EL (cell line): ENCODE measurements around the gene TAAR6.
"Not testable (repeated sequence)": the region's sequence is repeated elsewhere in the genome, so short reads cannot be mapped to it uniquely, and the experiment has no call there.

Source experiments
- DNase-seq: peaks from one replicate; pipeline ENCODE4 v3.0.0-alpha.2; 2016

TAAR6 gene, protein sequence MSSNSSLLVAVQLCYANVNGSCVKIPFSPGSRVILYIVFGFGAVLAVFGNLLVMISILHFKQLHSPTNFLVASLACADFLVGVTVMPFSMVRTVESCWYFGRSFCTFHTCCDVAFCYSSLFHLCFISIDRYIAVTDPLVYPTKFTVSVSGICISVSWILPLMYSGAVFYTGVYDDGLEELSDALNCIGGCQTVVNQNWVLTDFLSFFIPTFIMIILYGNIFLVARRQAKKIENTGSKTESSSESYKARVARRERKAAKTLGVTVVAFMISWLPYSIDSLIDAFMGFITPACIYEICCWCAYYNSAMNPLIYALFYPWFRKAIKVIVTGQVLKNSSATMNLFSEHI

DNA sequence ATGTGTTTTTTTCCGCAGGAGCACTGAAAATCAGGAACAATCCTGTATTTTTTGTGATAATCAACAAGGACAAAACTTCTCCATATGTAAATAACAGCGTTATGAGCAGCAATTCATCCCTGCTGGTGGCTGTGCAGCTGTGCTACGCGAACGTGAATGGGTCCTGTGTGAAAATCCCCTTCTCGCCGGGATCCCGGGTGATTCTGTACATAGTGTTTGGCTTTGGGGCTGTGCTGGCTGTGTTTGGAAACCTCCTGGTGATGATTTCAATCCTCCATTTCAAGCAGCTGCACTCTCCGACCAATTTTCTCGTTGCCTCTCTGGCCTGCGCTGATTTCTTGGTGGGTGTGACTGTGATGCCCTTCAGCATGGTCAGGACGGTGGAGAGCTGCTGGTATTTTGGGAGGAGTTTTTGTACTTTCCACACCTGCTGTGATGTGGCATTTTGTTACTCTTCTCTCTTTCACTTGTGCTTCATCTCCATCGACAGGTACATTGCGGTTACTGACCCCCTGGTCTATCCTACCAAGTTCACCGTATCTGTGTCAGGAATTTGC, at the start of gene TAAR6:
Gene TAAR6 (plus strand): TSS at position 102 of the 557 bp plus-strand sequence. CDS start 0 bp downstream, at position 102.
- DNase-seq, result no peak

DNA sequence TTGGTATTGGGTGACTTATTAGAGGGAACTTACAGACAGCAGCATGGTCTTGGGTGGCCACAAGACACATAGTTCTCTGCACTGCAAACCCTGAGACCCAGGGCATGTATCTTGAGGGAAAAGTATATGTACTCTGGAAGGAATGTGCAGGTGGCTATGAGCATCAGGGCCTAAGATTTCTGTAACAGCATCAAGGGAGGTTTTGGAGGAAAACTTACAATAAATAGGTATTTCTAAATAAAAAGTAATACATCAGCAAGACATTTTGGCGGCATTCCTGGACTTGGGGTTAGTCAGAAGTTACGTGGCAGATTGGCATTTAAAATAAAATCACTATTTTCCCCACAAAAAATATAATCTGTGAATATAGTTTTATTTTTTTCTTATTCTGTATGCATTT, 49.2 kb upstream of the TAAR6 start:
- peak; percentile 72 for DNase-seq

DNA sequence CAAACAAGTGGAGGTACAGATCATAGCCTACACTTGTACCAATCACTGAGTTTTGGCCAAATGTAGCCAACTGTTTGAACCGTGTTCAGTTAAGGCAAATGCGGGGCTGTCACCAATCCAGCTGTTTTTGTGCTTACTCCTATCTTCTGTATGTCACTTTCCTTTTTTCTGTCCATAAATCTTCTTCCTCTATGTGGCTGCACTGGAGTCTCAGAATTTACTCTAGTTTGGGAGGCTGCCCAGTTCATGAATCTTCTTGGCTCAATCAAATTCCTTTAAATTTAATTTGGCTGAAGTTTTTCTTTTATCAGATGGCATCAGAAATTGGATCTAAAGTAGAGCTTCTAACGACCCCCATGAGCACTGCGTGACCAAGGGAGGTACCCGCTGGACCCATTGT, 45.5 kb upstream of the TAAR6 start:
- peak; percentile 14 for DNase-seq

DNA sequence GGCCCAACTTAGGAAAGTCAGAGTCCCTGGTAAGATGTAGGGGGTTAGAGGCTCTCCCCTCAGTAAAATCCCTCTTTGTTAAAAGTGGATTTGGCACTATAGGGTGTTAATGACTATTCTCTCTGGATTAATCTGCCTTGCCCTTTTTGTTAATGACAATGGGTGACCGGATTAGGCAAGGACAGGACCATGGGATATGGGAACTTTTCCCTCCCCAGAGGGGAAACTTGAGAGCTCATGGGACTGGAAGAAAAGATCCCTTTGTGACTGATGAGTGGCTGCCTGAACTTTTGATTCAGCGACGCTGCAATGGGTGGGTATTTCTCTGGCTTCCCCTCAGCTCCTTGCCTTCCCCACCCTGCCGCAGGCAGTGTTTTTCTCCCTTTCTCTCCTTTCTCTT, 44.3 kb upstream of the TAAR6 start:
- DNase-seq, result no peak

DNA sequence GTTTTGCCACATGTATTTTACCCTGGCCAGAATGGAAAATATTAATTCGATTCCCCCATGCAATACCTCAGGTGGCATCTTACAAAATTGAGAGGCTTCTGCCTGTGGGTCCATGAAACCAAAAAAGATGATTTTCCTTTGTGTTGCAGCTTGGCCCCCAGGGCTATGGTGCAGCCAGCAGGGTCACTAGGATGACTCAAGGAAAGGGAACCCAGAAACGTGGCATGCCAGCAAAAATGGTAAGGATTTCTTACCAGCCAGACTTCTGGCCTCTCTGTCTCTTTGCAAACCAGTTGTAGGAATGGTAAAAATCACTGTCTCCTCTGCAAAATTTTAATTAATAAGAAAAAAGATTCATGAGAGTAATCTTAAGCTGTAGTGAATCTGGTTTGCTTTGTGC, 43.7 kb upstream of the TAAR6 start:
- DNase-seq, result peak; percentile 69

DNA sequence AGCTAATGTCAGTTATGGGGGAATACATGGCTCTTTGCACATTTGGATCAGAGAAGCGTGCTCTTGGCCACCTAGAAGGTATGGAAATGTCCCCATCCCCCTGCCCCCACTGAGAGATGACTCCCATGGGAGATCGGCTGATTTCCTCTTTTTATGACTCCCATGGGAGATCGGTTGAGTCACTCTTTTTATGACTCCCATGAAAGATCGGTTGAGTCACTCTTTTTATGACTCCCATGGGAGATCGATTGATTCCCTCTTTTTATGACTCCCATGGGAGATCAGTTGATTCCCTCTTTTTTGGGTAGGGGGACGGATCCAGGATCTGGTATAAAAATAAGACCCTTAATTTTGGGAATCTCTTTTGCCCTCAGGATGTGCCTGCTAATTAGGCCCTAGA, 42.3 kb upstream of the TAAR6 start:
- peak; percentile 89 for DNase-seq

DNA sequence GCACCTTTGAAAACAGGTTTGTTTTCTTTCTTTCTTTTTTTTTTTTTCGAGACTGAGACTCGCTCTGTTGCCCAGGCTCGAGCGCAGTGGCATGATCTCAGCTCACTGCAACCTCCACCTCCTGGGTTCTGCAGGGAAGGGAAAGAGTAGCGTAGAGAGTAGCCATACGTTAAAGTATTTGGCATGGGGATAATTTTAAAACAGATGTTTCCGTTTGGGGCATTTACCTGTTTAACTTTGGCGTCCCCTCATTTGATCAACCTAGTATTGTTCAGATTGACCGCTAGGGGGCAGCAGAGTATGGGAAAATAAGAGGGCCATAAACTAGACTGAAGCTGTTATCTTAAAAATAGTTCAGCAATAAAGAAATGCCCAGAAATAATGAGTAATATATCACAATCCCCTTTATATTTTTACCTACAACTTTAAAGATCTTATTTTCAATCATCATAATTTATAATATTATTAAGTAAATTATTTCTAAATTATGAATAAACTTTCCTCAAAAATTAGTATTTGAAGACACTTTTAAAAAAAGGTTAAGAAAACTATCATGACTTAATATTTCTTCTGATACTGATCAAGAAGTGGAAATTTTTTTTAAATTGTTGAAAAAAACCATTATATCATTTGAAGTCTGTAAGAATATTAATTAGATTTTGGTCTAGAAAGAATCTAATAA, 39.7 kb upstream of the TAAR6 start:
- peak; percentile 62 for DNase-seq

DNA sequence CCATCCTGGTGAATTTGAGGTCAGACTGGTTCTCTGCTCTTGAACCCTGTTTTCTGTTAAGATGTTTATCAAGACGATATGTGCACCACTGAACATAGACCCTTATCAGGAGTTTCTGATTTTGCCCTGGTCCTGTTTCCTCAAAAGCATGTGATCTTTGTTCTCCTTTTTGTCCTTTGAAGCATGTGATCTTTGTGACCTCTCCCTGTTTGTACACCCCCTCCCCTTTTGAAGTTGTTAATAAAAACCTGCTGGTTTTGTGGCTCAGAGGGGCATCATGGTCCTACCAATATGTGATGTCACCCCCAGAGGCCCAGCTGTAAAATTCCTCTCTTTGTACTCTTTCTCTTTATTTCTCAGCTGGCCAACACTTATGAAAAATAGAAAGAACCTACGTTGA, 35.6 kb upstream of the TAAR6 start:
- not testable (repeated sequence) for DNase-seq

DNA sequence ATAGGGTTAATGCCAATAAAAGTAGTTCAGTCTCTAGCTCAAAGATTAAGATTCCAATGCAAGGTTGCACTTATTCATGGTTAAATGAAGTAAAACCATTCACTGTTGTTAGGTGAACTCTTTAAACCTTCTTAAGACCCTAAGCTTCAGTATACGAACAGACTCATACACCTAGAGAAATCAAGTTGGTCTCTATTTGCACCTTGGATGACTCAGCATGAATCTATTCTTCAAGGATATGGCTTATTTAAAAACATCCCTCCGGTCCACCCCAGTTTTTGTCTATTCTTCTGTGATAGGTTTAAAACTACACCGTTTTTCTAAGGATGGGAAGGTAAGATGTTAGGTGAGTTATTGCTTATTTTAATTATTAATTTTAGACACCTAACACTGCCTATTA, 33.0 kb upstream of the TAAR6 start:
- no peak for DNase-seq

DNA sequence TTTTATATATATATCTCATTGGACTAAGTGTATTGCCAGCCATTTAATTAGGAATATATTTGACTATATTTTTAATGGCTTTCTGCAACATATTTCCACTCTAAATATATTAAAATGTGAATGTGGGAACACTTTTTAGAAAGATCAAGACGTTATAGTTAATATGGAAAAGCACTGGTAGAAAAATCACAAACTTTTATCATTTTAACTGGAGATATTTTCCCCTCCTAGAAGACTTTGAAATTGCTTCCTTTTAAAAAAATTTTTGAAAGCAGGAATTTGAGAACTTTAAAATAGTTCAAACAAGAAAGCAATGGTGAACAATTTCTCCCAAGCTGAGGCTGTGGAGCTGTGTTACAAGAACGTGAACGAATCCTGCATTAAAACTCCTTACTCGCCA, 32.1 kb upstream of the TAAR6 start, which contains the start of gene TAAR9:
Gene TAAR9 (plus strand): TSS at position 301 of the 400 bp plus-strand sequence. CDS start 13 bp downstream, at position 314.
- DNase-seq, result no peak

DNA sequence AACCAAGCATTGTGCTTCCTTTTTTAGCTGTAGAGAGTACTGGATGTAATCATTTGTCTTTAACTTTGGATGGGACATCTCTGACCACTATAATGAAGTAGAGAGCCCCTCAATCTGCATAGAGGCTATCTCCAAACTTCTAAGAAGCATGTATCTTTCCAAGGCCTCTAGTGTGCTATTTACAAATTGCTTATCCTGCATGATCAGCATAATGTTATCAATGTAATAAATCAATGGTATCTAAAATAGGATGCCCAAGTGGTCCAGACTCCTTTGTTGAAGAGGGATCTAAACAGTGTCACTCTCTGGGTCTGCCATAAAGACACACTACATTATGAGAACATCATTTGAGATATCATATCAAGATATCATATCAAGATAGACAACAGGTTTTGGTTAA, 25.3 kb upstream of the TAAR6 start:
- DNase-seq, result no peak

DNA sequence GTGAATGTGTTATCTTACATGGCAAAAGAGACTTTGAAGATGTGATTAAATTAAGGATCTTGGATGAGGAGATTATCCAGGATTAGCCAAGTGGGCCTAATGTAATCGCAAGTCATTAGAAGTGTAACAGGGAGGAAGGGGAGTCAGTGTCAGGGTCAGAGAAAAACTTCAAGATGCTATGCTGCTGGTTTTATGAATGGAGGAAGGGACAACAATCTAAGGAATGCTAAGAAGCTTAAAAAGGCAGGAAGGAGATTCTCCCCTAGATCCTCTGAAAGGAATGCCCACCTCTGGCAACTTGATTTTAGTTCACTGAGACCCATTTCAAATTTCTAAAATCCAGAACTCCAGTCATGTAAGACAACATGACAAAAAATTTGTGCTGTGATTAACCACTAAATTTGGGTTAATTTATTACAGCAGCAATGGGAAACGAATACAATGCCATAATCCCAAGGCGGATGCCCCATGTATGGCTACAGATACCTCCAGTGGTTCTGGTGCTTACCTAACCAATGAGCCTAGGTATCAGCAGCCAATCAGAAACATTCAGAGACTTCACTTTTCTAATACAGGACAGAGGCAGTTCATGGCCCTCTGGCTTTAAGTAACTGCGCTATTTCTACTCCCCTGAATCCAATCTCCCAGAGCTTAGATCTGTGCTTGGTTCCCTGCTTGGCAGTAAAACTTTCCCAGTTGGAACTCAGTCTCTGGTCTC, 21.2 kb upstream of the TAAR6 start:
- no peak for DNase-seq

DNA sequence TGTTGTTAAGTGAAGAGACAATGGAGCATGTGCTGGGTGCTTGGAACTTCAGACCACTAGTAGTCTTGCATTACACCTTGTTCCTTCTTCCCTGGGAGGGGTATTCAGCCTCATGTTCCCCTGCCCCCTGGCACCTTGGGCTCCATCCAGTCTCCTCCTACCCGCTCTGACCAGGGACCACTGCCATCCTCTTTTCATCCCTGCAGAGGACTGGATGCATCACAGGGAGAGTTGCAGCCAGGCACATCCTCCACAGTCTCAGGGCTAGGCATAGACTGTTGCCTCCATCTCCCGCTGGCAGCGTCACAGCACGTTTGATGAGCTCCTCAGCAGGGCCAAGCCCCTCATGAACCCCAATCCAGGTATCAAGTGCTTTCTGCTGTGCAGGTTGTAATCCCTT, 18.9 kb upstream of the TAAR6 start:
- no peak for DNase-seq

DNA sequence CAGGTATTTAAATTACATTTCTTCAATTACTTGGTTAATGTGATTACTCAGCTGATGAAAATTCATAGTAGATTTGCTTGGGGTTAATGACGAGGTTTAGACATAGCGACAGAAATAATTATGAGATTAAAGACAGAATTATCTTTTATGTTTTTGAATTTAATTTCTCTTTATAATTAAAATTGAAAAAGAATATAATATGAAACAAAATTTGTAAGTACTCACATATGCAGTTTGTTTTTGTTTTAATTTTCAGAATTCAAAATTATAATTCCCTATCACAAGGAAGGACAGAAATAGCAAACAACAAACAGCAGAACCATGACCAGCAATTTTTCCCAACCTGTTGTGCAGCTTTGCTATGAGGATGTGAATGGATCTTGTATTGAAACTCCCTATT, 17.8 kb upstream of the TAAR6 start, which contains the start of gene TAAR8:
Gene TAAR8 (plus strand): TSS at position 301 of the 400 bp plus-strand sequence. CDS start 21 bp downstream, at position 322.
- DNase-seq, result no peak

DNA sequence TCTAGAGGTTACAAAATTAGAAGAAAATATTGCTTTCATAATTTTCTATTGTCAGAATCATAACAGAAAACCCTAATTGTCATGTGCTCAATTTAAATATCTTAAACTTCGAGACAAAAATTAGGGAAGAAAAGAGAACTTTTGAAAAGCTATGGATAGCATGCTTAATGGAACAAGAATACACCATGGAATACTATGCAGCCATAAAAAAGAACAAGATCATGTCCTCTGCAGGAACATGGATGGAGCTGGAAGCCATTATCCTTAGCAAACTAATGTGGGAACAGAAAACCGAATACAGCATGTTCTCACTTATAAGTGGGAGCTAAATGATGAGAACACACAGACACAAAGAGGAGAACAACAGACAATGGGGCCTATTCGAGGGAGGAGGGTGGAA, 10.0 kb upstream of the TAAR6 start:
- DNase-seq, result not testable (repeated sequence)

DNA sequence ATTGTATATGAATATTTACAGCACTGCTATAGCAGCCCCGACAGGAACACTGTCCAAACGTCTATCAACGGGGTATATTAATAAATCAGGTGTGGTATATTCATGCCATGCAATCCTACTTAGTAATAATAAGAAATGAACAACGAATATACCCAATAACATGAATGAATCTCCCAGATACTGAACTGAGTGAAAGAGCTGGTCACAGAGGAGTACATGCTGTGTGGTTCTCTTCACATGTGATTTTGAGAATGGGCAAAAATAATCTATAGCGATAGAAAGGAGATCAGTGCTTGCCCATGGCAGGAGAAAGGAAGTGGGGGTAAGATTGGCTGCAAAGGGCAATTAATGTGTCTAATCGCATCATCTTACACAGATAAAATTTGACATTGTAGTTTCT, 3.7 kb upstream of the TAAR6 start:
- no peak for DNase-seq

DNA sequence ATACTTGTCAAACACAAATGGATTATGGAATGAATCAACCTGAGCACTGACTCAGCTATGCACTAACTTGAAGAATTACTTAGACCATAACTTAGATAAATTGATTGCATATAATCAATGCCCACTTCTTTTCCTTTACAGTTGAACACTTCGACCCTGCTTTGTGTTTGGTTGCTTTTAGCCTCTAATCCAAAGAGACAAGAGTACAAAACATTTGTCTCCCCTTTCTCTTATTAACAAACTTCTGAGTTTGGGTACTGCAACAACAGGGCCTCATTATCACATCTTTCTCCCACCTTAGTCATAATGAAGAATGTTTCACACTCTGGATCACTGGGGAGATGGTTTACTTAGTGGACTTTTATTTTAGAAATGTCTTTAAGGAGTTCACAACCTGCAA, 2.6 kb upstream of the TAAR6 start:
- no peak for DNase-seq

DNA sequence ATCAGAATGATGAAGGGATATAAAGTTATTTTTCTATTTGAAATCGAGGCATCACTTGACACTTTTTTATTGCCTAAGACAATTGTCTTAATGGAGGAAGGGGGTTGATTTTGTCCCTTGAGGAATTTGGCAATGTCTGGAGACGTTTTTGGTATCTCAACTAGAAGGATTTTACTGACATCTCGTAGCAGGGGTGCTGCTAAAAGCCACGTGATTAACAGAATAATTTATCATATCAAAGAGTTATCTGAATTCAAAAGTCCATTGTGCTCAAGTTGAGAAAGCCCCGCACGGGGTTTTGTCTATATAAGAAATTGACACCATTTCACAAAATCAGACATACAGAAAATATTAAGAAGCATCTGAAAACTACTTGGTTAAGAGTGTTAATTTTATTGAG, 1.5 kb upstream of the TAAR6 start:
- no peak for DNase-seq

DNA sequence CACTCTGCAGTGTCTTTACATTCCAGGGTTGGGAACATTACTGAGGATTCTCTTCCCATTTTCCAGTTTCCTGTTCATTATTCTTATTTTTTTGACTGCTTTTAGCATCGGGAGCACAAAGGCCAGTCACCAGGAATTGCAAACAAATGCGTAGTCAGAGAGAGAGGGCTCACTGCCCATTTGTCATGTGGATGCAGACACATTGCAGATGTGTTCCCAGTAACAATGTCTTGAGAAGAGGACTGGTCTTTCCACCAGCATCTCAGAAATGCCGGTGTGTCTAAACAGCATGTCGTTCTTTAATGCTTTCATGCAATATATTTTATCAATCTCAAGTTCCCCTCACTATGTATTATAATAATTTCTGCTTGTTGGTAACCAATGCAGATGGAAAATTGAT, 952 bp upstream of the TAAR6 start:
- DNase-seq, result no peak

DNA sequence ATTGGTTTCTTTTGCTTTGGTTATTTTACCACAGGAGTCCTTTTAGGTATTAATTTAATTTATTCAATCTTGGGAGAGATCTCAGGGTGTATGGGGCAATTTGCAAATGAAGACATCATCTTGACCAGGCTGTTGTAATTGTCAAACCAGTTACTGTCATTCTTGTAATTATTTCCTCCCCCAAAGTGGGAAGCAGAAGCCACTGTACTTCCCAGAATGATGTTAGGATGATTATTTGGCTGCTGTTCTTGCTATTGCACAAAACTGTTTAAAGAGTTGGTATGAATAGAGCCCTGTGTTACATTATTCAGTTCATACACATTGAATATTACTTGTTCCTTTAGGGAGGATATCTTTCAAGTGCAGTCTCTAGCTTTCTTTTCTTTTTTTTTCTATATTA, 1.7 kb downstream of the TAAR6 start:
- DNase-seq, result no peak

DNA sequence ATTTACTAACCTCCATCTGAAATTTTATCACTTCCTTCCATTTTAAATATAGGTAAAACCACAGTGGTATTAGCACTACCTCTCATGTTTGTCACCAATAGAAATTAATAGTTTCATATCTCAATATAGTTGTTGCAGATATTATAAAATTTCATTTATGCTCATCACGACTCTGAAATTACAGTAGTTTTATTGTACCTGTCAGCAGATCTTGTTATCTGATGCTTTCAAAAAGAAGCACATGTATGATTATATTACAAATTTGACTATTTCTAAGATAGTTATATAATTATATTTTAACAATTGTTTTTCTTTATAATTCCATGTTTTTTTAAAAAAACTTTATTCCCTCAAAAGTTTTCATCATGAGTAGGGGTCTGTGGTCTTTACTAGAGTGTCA, 14.6 kb downstream of the TAAR6 start:
- DNase-seq, result no peak

DNA sequence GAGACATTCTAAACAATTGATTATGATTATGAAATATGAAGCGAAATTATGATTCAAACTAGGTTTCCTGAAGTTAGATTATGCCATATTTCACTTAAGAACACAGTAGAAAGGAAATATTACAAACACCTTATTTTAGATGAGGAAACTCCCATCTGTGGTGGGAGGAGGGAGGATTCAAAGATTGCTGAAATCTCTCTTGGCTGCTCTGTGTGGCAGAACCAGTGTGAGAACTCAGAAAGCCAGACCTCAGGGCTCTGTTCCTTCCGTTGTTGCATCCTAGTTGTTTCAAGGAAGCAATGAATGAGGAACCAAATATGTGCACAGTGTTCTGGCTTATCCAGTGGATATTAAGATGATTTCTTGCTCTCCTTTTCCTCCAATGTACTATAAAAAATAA, 17.3 kb downstream of the TAAR6 start:
- no peak for DNase-seq

DNA sequence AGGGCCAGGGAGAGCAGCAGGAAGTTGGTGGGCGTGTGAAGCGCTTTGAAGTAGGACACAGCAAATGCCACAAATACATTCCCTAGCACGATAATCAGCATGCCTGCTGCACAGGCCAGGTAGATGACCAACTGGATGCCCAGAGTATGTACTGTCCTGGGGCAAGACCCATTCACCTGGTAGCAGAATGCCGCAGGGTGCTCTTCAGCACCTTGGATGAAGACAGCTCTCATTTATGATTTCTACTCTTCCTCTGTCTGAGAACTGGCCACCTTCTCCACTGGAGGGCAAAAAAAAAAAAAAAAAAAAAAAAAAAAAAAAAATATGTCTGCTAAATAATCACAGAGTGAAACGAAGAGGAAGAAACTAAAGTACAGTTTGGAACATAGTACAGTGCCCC, 19.3 kb downstream of the TAAR6 start, which contains the start of gene TAAR5:
Gene TAAR5 (minus strand): TSS at position 288 of the 400 bp plus-strand sequence. CDS start 55 bp downstream, at position 233.
- no peak for DNase-seq
